HG02840 (cell line): ENCODE results near the gene PNPLA1.

Experiments used
- ATAC-seq: cut with Tn5 transposase; IDR thresholded peaks from one replicate; pipeline ENCODE4 v1.9.1; 2021; ENCODE audit warnings: mild to moderate bottlenecking, moderate library complexity, moderate number of reproducible peaks; ENCODE audit not compliant: unreplicated experiment, low FRiP score

PNPLA1 gene

DNA sequence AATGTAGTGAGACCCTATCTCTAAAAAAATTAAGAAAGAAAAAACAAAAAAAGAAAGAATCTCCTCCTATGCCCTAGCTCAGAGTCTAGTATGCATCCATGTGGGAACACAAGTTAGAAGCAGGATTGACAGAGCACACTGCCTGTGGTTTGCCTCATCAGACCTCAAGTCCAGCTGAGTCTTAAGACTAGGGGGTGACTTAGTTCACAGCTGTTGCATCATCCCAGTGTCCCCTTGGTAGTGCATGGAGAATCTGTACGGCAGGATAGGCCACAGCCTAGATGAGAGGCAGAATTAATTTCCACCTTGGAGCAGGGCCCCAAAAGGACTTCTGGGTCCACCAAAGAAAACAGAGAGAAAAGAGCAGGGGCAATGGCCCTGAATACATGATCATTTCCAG lies 13.7 kb downstream of the PNPLA1 start:
- ATAC-seq, result no peak

DNA sequence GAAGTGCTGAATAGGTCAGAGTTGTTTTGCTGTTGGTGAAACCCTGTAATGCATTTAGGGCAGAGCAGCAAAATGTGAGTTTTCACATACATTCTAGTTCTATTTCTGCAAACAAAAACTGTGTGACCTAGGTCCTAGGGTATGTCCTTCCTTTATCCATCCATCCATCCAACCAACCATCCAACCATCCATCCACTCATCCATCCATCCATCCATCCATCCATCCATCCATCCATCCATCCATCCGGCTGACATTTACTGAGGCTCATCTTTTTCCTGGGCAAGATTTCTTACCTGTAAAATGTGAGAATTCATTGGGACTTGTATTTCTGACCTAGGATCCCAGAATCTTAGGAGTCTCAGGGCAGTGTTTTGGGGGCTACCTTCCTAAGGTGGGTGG lies 14.5 kb downstream of the PNPLA1 start:
- ATAC-seq, result no peak

DNA sequence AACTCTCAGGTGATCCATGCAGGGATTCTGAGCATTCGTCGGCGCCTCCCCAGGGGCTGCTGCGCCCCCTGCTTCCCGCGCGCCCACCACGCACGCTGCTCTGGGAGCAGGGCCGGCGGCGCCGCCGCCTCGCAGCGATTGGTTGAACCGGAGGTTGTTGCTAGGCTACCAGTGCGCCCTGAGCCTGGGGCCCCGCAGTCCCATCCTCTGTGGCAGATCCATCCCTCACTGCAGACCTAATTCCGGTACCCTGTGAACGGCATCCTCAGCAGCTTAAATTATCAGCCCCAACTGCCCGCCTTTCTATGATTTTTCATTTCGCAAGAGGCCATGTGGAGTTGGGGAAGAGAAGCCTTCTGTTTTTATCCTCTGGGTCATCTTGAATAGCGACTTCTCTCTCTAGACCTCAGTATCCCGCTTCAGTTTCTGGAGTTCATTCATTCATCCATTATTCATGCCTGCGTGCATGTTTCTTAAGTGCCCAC lies 15.4 kb downstream of the PNPLA1 start:
- ATAC-seq, result no peak

- no peak for ATAC-seq
Observed at GRCh38 chr6:36285797-36286196, 15.9 kb downstream of the PNPLA1 start.

GRCh38 chr6:36286858-36287257 lies 17.0 kb downstream of the PNPLA1 start:
- no peak for ATAC-seq

DNA sequence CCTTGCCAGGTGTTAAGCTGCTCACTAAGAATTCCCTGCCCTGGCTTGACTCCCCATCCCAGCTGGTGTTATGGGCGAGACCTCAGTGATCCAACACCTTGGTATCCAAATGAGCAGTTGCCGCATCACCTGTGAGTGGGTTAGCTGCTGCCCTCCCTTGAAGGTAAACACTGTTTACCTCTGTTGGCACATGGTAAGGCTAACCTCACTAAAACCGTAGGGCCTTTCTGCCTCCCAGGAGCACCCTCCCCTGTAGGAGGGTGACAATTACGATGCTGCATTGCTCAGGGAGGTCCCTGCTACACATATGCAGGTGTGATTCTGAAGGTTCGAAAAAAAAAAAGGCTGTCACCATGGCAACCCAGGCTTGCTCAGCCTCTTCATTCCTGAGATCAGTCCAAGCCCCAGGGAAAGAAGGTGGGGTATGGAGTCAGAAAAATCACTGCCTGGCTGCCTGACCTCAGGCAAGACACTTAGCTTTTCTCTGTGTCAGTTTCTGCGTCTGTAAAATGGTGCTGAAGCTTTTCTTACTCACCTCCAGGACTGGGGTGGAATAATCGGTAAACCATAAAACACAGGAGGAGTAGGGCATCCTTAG lies 19.5 kb downstream of the PNPLA1 start:
- no peak for ATAC-seq

GRCh38 chr6:36290668-36291620 lies 21.1 kb downstream of the PNPLA1 start:
- no peak for ATAC-seq

GRCh38 chr6:36292170-36292569 lies 22.3 kb downstream of the PNPLA1 start:
- ATAC-seq, result no peak

- ATAC-seq, result no peak
Observed at GRCh38 chr6:36296240-36296639, 26.4 kb downstream of the PNPLA1 start.

- no peak for ATAC-seq
Observed at GRCh38 chr6:36297051-36297450, 27.2 kb downstream of the PNPLA1 start.

DNA sequence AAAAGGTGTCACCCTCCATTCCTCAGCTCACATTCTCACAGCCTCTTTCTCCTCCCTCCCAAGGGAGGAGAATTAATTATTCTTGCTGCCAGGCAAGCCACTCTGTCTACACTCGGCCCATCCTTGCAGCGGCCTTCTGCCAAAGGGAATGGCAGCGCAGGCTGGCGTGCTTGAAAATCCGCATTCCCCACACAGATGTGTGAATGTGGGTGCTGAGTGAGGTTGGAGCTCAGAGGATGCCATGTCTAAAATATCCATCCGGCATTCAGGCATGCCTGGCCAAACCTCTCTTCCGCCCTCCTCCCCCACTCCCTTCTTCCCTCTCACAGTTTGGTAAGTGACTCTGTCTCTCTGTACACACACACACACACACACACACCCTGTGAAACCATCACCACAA lies 27.7 kb downstream of the PNPLA1 start:
- no peak for ATAC-seq

- ATAC-seq, result no peak
Observed at GRCh38 chr6:36298027-36298426, 28.2 kb downstream of the PNPLA1 start.

DNA sequence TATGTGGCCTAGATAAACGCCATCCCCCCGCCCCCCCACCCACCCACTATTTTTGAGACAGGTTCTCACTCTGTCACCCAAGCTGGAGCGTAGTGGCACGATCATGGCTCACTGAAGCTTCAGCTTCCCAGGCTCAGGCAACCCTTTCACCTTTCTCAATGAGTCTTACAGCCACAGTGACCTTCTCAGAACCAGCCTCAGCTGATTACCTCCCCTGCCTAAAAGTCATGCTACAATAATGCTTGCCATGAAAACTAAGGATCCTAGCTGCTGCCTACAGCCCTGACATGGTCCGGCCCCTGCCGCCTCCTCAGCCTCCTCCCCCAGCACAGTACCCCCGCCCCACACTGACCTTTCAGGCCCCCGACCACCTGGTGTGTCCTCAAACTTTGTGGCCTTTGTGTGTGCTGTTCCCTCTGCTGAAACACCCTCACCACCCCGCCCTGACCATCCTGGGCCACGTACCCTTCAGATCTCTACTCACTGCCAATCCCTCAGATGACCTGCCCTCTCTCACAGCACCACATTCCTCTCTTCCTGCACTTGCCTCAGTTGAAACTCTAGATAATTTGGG lies 31.3 kb downstream of the PNPLA1 start:
- ATAC-seq, result no peak

- ATAC-seq, result no peak
Observed at GRCh38 chr6:36301781-36302180, 31.9 kb downstream of the PNPLA1 start.

DNA sequence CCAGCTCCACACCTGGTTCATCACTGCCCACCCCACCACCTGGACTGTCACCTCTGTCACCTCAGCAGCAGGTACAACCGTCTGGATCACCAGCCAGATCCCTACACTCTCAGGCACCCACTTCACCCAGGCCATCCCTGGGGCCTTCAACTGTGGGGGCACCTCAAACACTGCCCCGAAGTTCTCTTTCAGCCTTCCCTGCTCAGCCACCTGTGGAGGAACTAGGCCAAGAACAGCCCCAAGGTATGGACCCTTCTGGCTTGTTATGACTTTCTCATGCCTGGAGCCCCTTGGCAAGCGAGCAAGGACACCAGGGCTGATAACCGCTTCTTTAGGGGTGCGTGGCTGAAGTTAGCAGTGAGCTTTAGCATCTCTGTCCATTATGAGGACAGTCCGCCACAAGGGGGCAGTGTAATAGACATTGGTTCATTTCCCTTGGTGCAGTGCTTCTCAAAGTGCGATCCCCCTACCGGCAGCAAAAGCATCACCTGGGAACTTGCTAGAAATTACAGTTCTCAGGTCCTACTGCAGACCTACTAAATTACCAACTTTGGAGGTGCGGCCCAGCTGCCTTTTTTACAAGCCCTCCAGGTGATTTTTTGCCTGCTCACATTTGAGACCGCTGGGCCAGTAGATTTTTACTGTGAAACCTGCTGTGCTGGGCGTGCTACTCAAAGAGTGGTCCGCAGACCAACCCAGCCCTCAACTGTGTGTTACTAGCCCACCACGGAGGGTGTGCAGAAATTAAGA lies 32.5 kb downstream of the PNPLA1 start:
- no peak for ATAC-seq

DNA sequence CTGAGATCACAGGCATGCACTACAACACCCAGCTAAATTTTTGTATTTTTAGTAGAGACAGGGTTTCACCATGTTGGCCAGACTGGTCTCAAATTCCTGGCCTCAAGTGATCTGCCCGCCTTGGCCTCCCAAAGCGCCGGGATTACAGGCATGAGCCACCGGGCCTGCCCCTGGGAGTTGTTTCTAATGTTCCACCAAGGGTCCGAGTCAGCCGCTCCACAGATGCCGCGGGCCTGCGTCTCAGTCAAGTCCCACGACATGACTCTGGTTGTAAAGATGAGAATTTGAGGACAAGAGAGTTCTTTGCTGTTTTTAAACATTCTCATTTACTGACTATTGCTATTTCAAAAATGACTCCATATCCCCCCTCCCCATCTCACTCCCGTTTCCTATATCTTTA lies 36.0 kb downstream of the PNPLA1 start:
- ATAC-seq, result no peak

GRCh38 chr6:36306375-36306774 lies 36.5 kb downstream of the PNPLA1 start:
- ATAC-seq, result no peak

DNA sequence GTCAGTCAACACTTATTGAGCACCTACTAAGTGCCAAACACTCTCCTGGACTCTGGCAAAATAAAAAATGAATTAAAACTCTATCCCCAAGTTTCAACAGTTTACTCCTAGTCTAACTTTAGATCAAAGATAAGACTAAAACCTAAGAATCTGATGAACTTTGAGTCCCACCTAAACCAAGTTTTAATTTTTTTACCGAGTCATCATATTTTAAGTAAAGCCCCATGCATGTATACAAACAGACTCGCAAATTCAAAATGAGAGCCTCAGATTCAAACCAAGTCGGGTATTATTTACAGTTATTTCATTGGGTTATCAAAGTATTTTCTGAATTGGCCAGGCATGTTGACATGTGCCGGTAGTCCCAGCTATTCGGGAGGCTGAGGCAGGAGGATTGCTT lies 38.7 kb downstream of the PNPLA1 start:
- no peak for ATAC-seq

DNA sequence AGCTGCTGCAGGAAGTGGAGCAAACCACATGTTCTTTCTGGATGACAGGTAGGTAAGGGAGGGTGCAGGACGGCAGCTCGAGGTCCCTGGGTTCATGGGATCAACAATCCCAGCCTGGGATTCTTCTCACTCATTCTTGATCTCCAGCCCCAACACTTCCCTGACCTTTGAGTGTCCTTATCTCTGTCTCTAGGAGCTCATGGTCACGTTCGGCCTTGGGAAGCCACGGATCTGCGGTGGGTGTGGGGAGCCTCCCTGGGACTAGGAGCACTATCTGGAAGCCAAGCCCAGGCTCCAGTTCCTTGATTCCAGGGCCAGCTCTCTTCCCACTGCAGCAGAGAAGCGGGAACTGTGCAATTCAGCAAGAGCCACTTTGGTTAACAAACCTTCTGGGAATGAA lies 39.3 kb downstream of the PNPLA1 start:
- no peak for ATAC-seq

DNA sequence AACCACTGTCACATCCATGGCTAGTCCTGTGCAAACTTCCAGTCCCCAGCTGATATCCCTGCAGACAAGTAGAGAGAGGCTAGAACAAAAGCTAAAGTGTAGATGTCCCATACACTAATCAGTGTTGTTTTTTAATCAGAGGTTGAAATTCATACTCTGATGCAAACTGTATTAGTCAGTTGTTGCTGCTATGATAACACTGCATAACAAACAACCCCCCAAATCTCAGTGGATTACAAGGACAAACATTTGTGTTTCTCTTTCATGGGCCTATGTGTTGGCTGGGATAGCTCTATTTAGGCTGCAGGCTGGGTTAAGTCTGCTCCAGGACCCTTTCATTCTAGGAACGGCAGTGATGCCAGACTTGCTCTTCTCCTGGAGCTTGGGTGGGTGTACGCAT lies 40.0 kb downstream of the PNPLA1 start:
- no peak for ATAC-seq
